GM18520 (cell line): ENCODE results near the gene CD300LD.

ENCODE experiments used
- ATAC-seq: cut with Tn5 transposase; IDR thresholded peaks from one replicate; pipeline ENCODE4 v1.9.1; 2021; ENCODE audit not compliant: unreplicated experiment

Gene CD300LD

GRCh38 chr17:74545843-74546230 is 46.2 kb downstream of the CD300LD start, which contains the start of gene CD300C:
Gene CD300C, minus strand, starts transcription at chr17:74546115. Its CDS starts 333 bp downstream, at chr17:74545782.
- ATAC-seq = no peak

- no peak for ATAC-seq
Observed at GRCh38 chr17:74544991-74545842, 46.9 kb downstream of the CD300LD start.

- ATAC-seq = no peak
Observed at GRCh38 chr17:74543891-74544760, 48.0 kb downstream of the CD300LD start.

GRCh38 chr17:74543406-74543805 is 48.7 kb downstream of the CD300LD start:
- no peak for ATAC-seq

DNA sequence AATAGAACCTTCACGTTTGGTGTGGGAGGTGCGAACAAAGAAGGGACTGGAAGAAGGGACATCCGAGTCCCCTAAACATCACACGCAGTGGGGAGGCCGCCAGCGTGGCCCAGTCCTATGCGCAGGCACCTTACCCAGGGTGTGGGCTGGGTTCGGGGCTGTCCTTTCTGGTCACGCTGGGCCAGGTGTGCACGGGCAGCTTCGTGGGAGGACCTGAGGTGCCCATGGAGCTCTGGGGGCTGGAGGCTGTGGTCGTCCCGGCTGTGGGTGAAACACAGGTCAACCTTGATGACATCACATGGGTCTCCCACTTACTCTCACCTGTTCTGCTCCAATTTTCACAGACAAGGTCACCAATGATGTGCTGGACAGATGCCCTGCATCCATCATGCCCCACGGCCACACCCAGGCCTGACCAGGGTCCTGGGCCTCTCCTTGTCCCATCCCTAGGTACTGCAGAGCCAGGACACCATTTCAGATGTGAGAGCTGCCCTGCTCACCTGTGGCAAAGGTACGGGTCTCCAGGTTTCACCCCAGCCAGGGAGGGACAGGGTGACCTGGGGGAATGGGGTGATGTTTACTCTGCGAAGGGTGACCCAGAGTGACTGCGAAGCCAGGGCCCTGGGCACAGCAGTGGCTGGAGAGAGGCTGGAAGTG is 49.2 kb downstream of the CD300LD start:
- ATAC-seq = no peak

GRCh38 chr17:74542166-74542565 is 49.9 kb downstream of the CD300LD start:
- no peak for ATAC-seq

DNA sequence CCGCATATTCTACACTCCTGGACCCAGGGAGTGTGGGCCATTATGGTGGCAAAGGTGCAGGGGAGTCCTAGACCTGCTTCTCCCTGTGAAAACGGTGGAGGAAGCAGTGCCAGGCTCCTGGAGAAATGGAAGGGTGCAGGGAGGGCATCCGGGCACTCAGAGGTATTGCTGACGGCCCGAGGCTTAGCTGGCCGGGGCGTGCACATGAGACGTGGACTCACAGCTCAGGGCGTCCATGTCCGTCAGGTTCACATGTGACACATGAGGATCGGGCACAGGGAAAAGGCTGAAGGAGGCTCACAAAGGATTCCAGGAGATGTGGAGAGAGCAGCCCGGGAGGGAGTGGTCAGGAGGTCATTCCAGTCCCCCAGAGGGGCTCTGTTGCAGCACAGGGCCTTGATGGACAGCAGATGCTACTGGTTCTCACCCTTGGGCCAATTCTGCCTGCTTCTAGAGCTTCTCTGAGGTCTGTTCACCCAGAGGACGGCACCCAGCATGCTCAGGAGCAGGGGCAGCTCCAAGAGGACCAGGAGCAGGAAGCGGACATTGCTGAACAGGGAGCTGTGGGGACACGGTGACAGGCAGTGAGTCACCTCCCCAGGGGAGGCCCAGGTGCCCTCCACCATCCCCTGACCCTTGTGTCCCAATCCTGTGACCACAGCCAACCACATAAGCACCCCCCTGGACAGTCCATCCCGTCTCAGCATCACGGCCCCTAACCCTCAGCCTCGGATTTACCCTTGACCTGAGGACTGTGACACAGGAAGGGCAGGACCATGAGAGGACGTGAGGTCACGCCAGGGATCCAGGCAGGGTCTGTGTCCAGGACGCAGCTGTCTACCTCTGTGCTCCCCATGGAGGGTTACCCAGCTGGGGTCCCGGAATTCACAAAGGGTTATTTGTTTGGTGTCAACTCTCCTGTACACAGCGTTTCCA is 50.6 kb downstream of the CD300LD start:
- no peak for ATAC-seq

DNA sequence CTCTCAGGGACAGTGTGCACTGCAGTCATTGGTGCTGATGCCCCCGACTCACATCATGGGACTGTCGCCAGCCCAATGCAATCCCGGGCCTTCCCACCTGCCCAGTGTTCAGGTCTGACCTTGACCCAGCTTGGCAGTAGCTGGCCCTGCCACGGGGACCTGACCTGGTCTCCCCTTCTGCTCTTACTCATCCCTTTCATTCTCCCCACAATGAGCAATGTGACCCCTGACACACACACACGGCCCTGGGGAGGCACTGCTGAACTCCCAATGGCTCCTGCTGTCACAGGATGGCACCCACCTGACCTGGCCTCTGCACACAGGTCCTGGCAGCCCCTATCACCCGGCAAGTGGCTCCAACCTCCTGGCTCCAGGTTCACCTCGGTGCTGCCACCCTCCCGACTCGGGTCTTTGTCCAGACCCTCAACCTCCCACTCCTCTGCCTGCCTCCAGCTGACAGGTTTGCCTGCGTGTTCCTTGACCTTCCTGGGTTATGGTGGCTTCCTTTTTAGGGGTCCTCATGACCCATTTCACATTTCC is 52.7 kb downstream of the CD300LD start:
- no peak for ATAC-seq

GRCh38 chr17:74536890-74537289 is 55.2 kb downstream of the CD300LD start:
- no peak for ATAC-seq

GRCh38 chr17:74532115-74532514 is 60.0 kb downstream of the CD300LD start:
- ATAC-seq = no peak

- ATAC-seq = no peak
Observed at GRCh38 chr17:74531231-74531761, 60.8 kb downstream of the CD300LD start, which contains the start of gene CD300LB. Gene CD300LB, minus strand, starts transcription at chr17:74531475. Its CDS starts 125 bp downstream, at chr17:74531350.

DNA sequence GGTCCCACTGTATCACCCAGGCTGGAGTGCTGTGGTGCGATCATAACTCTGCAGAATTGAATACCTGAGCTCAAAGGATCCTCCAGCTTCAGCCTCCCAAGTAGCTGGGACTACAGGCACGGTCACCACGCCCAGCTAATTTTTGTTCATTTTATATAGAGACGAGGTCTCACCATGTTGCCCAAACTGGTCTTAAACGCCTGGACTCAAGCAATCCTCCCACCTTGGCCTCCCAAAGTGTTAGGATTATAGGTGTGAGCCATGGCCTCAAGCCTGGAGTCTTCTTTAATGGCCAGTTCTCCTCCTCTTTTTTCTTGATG is 61.3 kb downstream of the CD300LD start:
- ATAC-seq = no peak
